Ovary (tissue), 9 donors: ENCODE results near the gene BAZ1A. TPM values are rescaled to one million over a fixed set of nuclear protein-coding genes. Genes with fewer than 3 reads are reported as not detected.
A peak's percentile ranks its signal among the peaks of the same experiment; 100 is the strongest.

ENCODE experiments used
- DNase-seq, 5 donors: peaks; one replicate each; pipeline ENCODE4 v3.0.0-alpha.2; 2019 to 2020
- H3K27ac ChIP-seq, 2 donors: fragments of 200-600 bp; one replicate each; pipeline versions ENCODE4 v1.5.1 to v1.8.0; 2019 to 2022
- H3K27me3 ChIP-seq: fragments of 200-600 bp; one replicate; pipeline ENCODE4 v1.8.0; 2022
- H3K36me3 ChIP-seq: fragments of 200-600 bp; sonication (generic); one replicate; pipeline ENCODE4 v1.5.1; 2019
- H3K4me1 ChIP-seq: one replicate; pipeline ENCODE4 v1.8.1; 2013; ENCODE audit warnings: mild to moderate bottlenecking, moderate library complexity; ENCODE audit not compliant: insufficient read depth
- H3K4me3 ChIP-seq: fragments of 200-600 bp; sonication (generic); one replicate; pipeline ENCODE4 v1.5.1; 2017
- H3K9me3 ChIP-seq, 2 donors: fragments of 200-600 bp in 1 of 2; sonication (generic) in 1 of 2; one replicate each; pipeline versions ENCODE4 v1.5.1 to v1.8.1; 2013 to 2019; ENCODE audit warnings: mild to moderate bottlenecking in 1 of 2, moderate library complexity in 1 of 2
- CTCF ChIP-seq, 3 donors: fragments of 450-650 bp in 2 of 3; fragments of 200-600 bp in 1 of 3; IDR thresholded peaks; one replicate each; pipeline versions ENCODE4 v1.5.1 to v1.8.0; 2016 to 2022; ENCODE audit warnings: antibody characterized with exemption in 3 of 3, mild to moderate bottlenecking in 1 of 3
- EP300 ChIP-seq: sonication (generic); formaldehyde crosslinking; IDR thresholded peaks from one replicate; pipeline ENCODE4 v1.6.1; 2017; ENCODE audit warnings: antibody characterized with exemption
- POLR2A ChIP-seq: fragments of 450-650 bp; IDR thresholded peaks from one replicate; pipeline ENCODE4 v1.6.1; 2017; ENCODE audit warnings: antibody characterized with exemption, mild to moderate bottlenecking, moderate library complexity
- WGBS, 3 donors: extraction: QIAGEN DNeasy Blood & Tissue Kit in 1 of 3; methylation state at CpG; one replicate each; pipeline versions ENCODE4 v1.1.5 to v1.1.7; 2013 to 2017; 5-methylcytosine and 5-hydroxymethylcytosine counted together
- intact Hi-C, 4 donors: fragments of 100-400 bp; cut with DNase I; formaldehyde crosslinking; loops; one replicate each; pipeline versions ENCODE4 v1.11.0 to v1.15.1; 2022 to 2023
- polyA plus RNA-seq, 2 donors: library from polyadenylated mRNA; stranded (reverse); fragments of 200-250 nt in 1 of 2; fragments of 350-450 nt in 1 of 2; fragmentation: Illumina TruSeq in 1 of 2; extraction: RNeasy Lipid Tissue Mini Kit (QIAGEN cat#74804) in 1 of 2; gene quantifications; one replicate each; pipeline ENCODE4 v1.2.3, GENCODE V29; 2013 to 2014
- total RNA-seq, 7 donors: library from RNA; depleted of rRNA in 2 of 7; stranded (reverse); fragments of >200 nt in 2 of 7; fragmentation: NEBNext Ultra II Directional in 3 of 7; extraction: Animal tissue kit (Norgen Biotek cat#: 25700) in 3 of 7; gene quantifications; one replicate each; pipeline versions ENCODE4 v1.1.0 to v1.2.4, GENCODE V29; 2016 to 2023
- donor health status: DM: no; HTN: no; CAD: no; lungs with moderate emphysema.
- donor health status: DM: no; HTN: no; CAD: no.
- donor health status: Bipolar disorder and iron deficiency.
- donor health status: DM: yes; HTN: yes; CAD: no.
- donor health status: DM: no; HTN: no; CAD: no.
- donor health status: DM: yes; HTN: yes; CAD: no.

The BAZ1A gene
- total and polyA plus RNA-seq, 9 donors: 10.4 to 30.1 (median 17.9) TPM

GRCh38 chr14:34895277-34895676 lies 20.1 kb upstream of the BAZ1A start:
- intact Hi-C loops: no loop called here
- Histone ChIP-seq H3K27me3 (no peaks in the 10 kb centered on the region), H3K36me3 (no peaks in the 10 kb centered on the region), H3K4me1 (no peaks in the 10 kb centered on the region), H3K4me3 (no peak overlapping the region), H3K9me3 (no peaks in the 10 kb centered on the region), H3K27ac (no peak overlapping the region)
- TF ChIP-seq CTCF (IDR thresholded peaks at IDR 0.05): no peak
- WGBS, 3 donors: 12 to 35% (median 16%) methylated on average over 3 of the region's 3 CpGs
- no peak for DNase-seq

- Histone ChIP-seq H3K4me1 (no peaks in the 10 kb centered on the region), H3K4me3 (no peak overlapping the region), H3K27ac (no peak overlapping the region), H3K9me3 (no peaks in the 10 kb centered on the region), H3K27me3 (no peaks in the 10 kb centered on the region), H3K36me3 (no peaks in the 10 kb centered on the region)
- 42 to 54% (median 49%) methylated on average over 1 of the region's 1 CpG for WGBS, 3 donors
- DNase-seq: no peak
- intact Hi-C loops: no loop called here
- TF ChIP-seq CTCF (IDR thresholded peaks at IDR 0.05) (no peak), EP300 (no peak), POLR2A (no peak)
Measured at GRCh38 chr14:34890937-34891336, 15.8 kb upstream of the BAZ1A start.

GRCh38 chr14:34888186-34888585 lies 13.0 kb upstream of the BAZ1A start:
- no peak for DNase-seq
- H3K36me3 ChIP-seq: no peaks in the 10 kb centered on the region
- no peak overlapping the region for H3K4me3 ChIP-seq
- no peaks in the 10 kb centered on the region for H3K27me3 ChIP-seq
- no peak overlapping the region for H3K27ac ChIP-seq
- H3K4me1 ChIP-seq: no peaks in the 10 kb centered on the region
- H3K9me3 ChIP-seq: no peaks in the 10 kb centered on the region
- WGBS, 3 donors: 95 to 96% (median 96%) methylated on average over 2 of the region's 2 CpGs
- intact Hi-C loops: no loop called here
- TF ChIP-seq EP300 (no peak), CTCF (IDR thresholded peaks at IDR 0.05) (no peak), POLR2A (no peak)

GRCh38 chr14:34883954-34884353 lies 8.8 kb upstream of the BAZ1A start:
- intact Hi-C loops: no loop called here
- TF ChIP-seq EP300: no peak
- TF ChIP-seq POLR2A: no peak
- TF ChIP-seq CTCF (IDR thresholded peaks at IDR 0.05): no peak
- WGBS, 3 donors: 49 to 65% (median 51%) methylated on average over 4 of the region's 4 CpGs
- peak in 1 of 5 donors; percentile 44 for DNase-seq
- H3K27me3 ChIP-seq: no peaks in the 10 kb centered on the region
- no peak overlapping the region for H3K27ac ChIP-seq
- H3K36me3 ChIP-seq: no peaks in the 10 kb centered on the region
- H3K4me3 ChIP-seq: no peak overlapping the region
- H3K9me3 ChIP-seq: no peaks in the 10 kb centered on the region
- no peaks in the 10 kb centered on the region for H3K4me1 ChIP-seq
